GM06990 (cell line): ENCODE results near the gene PDZRN3.

Experiments
- DNase-seq: peaks from one replicate; pipeline ENCODE4 v3.0.0-alpha.2; 2011; ENCODE audit not compliant: insufficient read length; ENCODE audit errors: extremely low read depth
- H3K27me3 ChIP-seq: replicated peaks from 2 replicates; pipeline ENCODE4 v1.6.0; 2011; ENCODE audit warnings: low read length; ENCODE audit not compliant: control insufficient read depth, insufficient read depth
- H3K36me3 ChIP-seq: 2 replicates; pipeline ENCODE4 v1.5.1; 2011; ENCODE audit warnings: low read length; ENCODE audit not compliant: control insufficient read depth, insufficient read depth
- H3K4me3 ChIP-seq: replicated peaks from 2 replicates; pipeline ENCODE4 v1.5.1; 2011; ENCODE audit warnings: low read depth, mild to moderate bottlenecking, control low read depth, low read length
- CTCF ChIP-seq: IDR thresholded peaks from 2 replicates; pipeline ENCODE4 v1.5.1; 2011; ENCODE audit warnings: low read length, control low read depth, mild to moderate bottlenecking, inconsistent platforms; ENCODE audit not compliant: insufficient read depth, poor library complexity, severe bottlenecking

Gene PDZRN3

GRCh38 chr3:73635254-73635653 lies 10.5 kb upstream of the PDZRN3 start:
- no peak for TF ChIP-seq CTCF
- Histone ChIP-seq H3K27me3 (no peaks in the 10 kb centered on the region), H3K36me3 (no peaks in the 10 kb centered on the region), H3K4me3 (no peak overlapping the region)
- no peak for DNase-seq

- Histone ChIP-seq H3K36me3 (no peaks in the 10 kb centered on the region), H3K4me3 (no peak overlapping the region), H3K27me3 (no peaks in the 10 kb centered on the region)
- TF ChIP-seq CTCF: no peak
- DNase-seq: no peak
Measured at GRCh38 chr3:73633916-73634344, 9.2 kb upstream of the PDZRN3 start.

GRCh38 chr3:73633453-73633852 lies 8.7 kb upstream of the PDZRN3 start:
- H3K36me3 ChIP-seq: no peaks in the 10 kb centered on the region
- H3K4me3 ChIP-seq: no peak overlapping the region
- no peak for DNase-seq
- H3K27me3 ChIP-seq: no peaks in the 10 kb centered on the region
- TF ChIP-seq CTCF: no peak

GRCh38 chr3:73626106-73626505 lies 1.4 kb upstream of the PDZRN3 start:
- Histone ChIP-seq H3K36me3 (no peaks in the 10 kb centered on the region), H3K4me3 (no peak overlapping the region), H3K27me3 (no peaks in the 10 kb centered on the region)
- TF ChIP-seq CTCF: no peak
- DNase-seq: no peak

GRCh38 chr3:73624017-73624820 lies 522 bp downstream of the PDZRN3 start:
- Histone ChIP-seq H3K36me3 (no peaks in the 10 kb centered on the region), H3K27me3 (no peaks in the 10 kb centered on the region), H3K4me3 (no peak overlapping the region)
- DNase-seq: no peak
- TF ChIP-seq CTCF: no peak

- no peak overlapping the region for H3K4me3 ChIP-seq
Measured at GRCh38 chr3:73623346-73623745, 1.4 kb downstream of the PDZRN3 start.

More at GRCh38 chr3:73623346-73623745, 1.4 kb downstream of the PDZRN3 start:
- H3K36me3 ChIP-seq: no peaks in the 10 kb centered on the region
- no peak for DNase-seq
- no peak for TF ChIP-seq CTCF
- H3K27me3 ChIP-seq: no peaks in the 10 kb centered on the region
